Measurements from ENCODE around the gene DNAJC5.

- TF ChIP-seq GATA2 (IDR thresholded peaks at IDR 0.05; ENCODE audit: low read depth, low read length) (no peak), GATA3 (IDR thresholded peaks at IDR 0.05; ENCODE audit: low read depth, low read length) (no peak)
Measured at GRCh38 chr20:63950701-63951397, 55.9 kb downstream of the DNAJC5 start.
